ENCODE results near the gene CD58. TPM values are rescaled to one million over a fixed set of nuclear protein-coding genes. Genes with fewer than 3 reads are reported as not detected.

The CD58 gene
- total RNA-seq, 8 experiments from 2014 or later: 2.5 to 64.5 (median 12.8) TPM

- WGBS, 10 experiments: 80 to 100% (median 95%) methylated on average over 1 to 10 of the region's 13 CpGs; no CpG with 5 or more reads in 2 of the 10 experiments
- in situ Hi-C loops (cut with MboI; ENCODE audit: low pct_unique_long_range_greater_than_20kb in 2 of 9, low sequenced_read_pairs in 9 of 9, unreplicated experiment in 9 of 9): no loop called here
- peaks cover 0 to 2% of the 10 kb centered on the region in 2 donors for H3K4me1 ChIP-seq (replicated peaks in 1 of 2)
- no peak overlapping the region for H3K27ac ChIP-seq
- no peak for ATAC-seq (replicated peaks in 6 of 8)
- no peak overlapping the region for H3K4me3 ChIP-seq
These were observed 38.9 kb downstream of the CD58 start for GRCh38 chr1:116531917-116532316.

GRCh38 chr1:116529681-116530080, 41.1 kb downstream of the CD58 start:
- no peak overlapping the region for H3K27ac ChIP-seq
- H3K4me3 ChIP-seq: no peak overlapping the region
- no peaks in the 10 kb centered on the region for H3K4me1 ChIP-seq (replicated peaks in 1 of 2)
- 83 to 100% (median 91%) methylated on average over 1 to 3 of the region's 3 CpGs; no CpG with 5 or more reads in 2 of the 10 experiments for WGBS, 10 experiments
- ATAC-seq (replicated peaks in 6 of 8): no peak
- in situ Hi-C loops (cut with MboI; ENCODE audit: low pct_unique_long_range_greater_than_20kb in 2 of 9, low sequenced_read_pairs in 9 of 9, unreplicated experiment in 9 of 9): no loop called here

- ATAC-seq (replicated peaks in 6 of 8): no peak
- WGBS, 10 experiments: 67 to 97% (median 89%) methylated on average over 1 to 3 of the region's 3 CpGs; no CpG with 5 or more reads in 1 of the 10 experiments
- in situ Hi-C loops (cut with MboI; ENCODE audit: low pct_unique_long_range_greater_than_20kb in 2 of 9, low sequenced_read_pairs in 9 of 9, unreplicated experiment in 9 of 9): no loop called here
- Histone ChIP-seq H3K27ac (no peak overlapping the region), H3K4me1 (replicated peaks in 1 of 2) (no peaks in the 10 kb centered on the region), H3K4me3 (no peak overlapping the region)
These were observed 41.6 kb downstream of the CD58 start for GRCh38 chr1:116529199-116529631.

GRCh38 chr1:116528329-116529083, 42.3 kb downstream of the CD58 start:
- WGBS, 10 experiments: 77 to 100% (median 92%) methylated on average over 1 of the region's 1 CpG
- in situ Hi-C loops (cut with MboI; ENCODE audit: low pct_unique_long_range_greater_than_20kb in 2 of 9, low sequenced_read_pairs in 9 of 9, unreplicated experiment in 9 of 9): no loop called here
- Histone ChIP-seq H3K4me3 (no peak overlapping the region), H3K27ac (no peak overlapping the region), H3K4me1 (replicated peaks in 1 of 2) (no peaks in the 10 kb centered on the region)
- no peak for ATAC-seq (replicated peaks in 6 of 8)

GRCh38 chr1:116525440-116525839, 45.4 kb downstream of the CD58 start:
- H3K4me3 ChIP-seq: no peak overlapping the region
- no peak overlapping the region for H3K27ac ChIP-seq
- in situ Hi-C loops (cut with MboI; ENCODE audit: low pct_unique_long_range_greater_than_20kb in 2 of 9, low sequenced_read_pairs in 9 of 9, unreplicated experiment in 9 of 9): no loop called here
- ATAC-seq (replicated peaks in 6 of 8): no peak
- WGBS, 10 experiments: 86 to 100% (median 96%) methylated on average over 1 to 2 of the region's 2 CpGs; no CpG with 5 or more reads in 3 of the 10 experiments
- H3K4me1 ChIP-seq (replicated peaks in 1 of 2): no peaks in the 10 kb centered on the region

- in situ Hi-C loops (cut with MboI; ENCODE audit: low pct_unique_long_range_greater_than_20kb in 2 of 9, low sequenced_read_pairs in 9 of 9, unreplicated experiment in 9 of 9): no loop called here
- 65 to 100% (median 83%) methylated on average over 1 to 3 of the region's 3 CpGs; no CpG with 5 or more reads in 2 of the 10 experiments for WGBS, 10 experiments
- no peak for ATAC-seq (replicated peaks in 6 of 8)
These were observed 49.6 kb downstream of the CD58 start for GRCh38 chr1:116521186-116521585.

GRCh38 chr1:116518400-116518799, 52.4 kb downstream of the CD58 start:
- in situ Hi-C loops (cut with MboI; ENCODE audit: low pct_unique_long_range_greater_than_20kb in 2 of 9, low sequenced_read_pairs in 9 of 9, unreplicated experiment in 9 of 9): no loop called here
- WGBS, 10 experiments: 85 to 100% (median 90%) methylated on average over 1 to 3 of the region's 3 CpGs; no CpG with 5 or more reads in 5 of the 10 experiments
- no peaks in the 10 kb centered on the region for H3K4me1 ChIP-seq (replicated peaks in 1 of 2)

More at GRCh38 chr1:116521186-116521585, 49.6 kb downstream of the CD58 start:
- Histone ChIP-seq H3K27ac (no peak overlapping the region), H3K4me1 (replicated peaks in 1 of 2) (no peaks in the 10 kb centered on the region), H3K4me3 (no peak overlapping the region)

GRCh38 chr1:116516631-116517030, 54.2 kb downstream of the CD58 start:
- Histone ChIP-seq H3K4me1 (replicated peaks in 1 of 2) (no peaks in the 10 kb centered on the region), H3K27ac (no peak overlapping the region), H3K4me3 (no peak overlapping the region)
- in situ Hi-C loops (cut with MboI; ENCODE audit: low pct_unique_long_range_greater_than_20kb in 2 of 9, low sequenced_read_pairs in 9 of 9, unreplicated experiment in 9 of 9): no loop called here
- WGBS, 10 experiments: 86 to 100% (median 91%) methylated on average over 1 to 5 of the region's 5 CpGs; no CpG with 5 or more reads in 2 of the 10 experiments
- no peak for ATAC-seq (replicated peaks in 6 of 8)

More at GRCh38 chr1:116518400-116518799, 52.4 kb downstream of the CD58 start:
- no peak for ATAC-seq (replicated peaks in 6 of 8)
- Histone ChIP-seq H3K27ac (no peak overlapping the region), H3K4me3 (no peak overlapping the region)

- no peak overlapping the region for H3K27ac ChIP-seq
- 71 to 100% (median 93%) methylated on average over 1 to 7 of the region's 7 CpGs; no CpG with 5 or more reads in 3 of the 10 experiments for WGBS, 10 experiments
These were observed 55.1 kb downstream of the CD58 start for GRCh38 chr1:116515702-116516101.

GRCh38 chr1:116514708-116515525, 55.9 kb downstream of the CD58 start:
- no peak overlapping the region for H3K27ac ChIP-seq
- 76 to 92% (median 84%) methylated on average over 2 to 8 of the region's 8 CpGs; no CpG with 5 or more reads in 2 of the 10 experiments for WGBS, 10 experiments
- in situ Hi-C loops (cut with MboI; ENCODE audit: low pct_unique_long_range_greater_than_20kb in 2 of 9, low sequenced_read_pairs in 9 of 9, unreplicated experiment in 9 of 9): no loop called here
- no peaks in the 10 kb centered on the region for H3K4me1 ChIP-seq (replicated peaks in 1 of 2)
- no peak overlapping the region for H3K4me3 ChIP-seq
- no peak for ATAC-seq (replicated peaks in 6 of 8)

More at GRCh38 chr1:116515702-116516101, 55.1 kb downstream of the CD58 start:
- Histone ChIP-seq H3K4me1 (replicated peaks in 1 of 2) (no peaks in the 10 kb centered on the region), H3K4me3 (no peak overlapping the region)
- no peak for ATAC-seq (replicated peaks in 6 of 8)
- in situ Hi-C loops (cut with MboI; ENCODE audit: low pct_unique_long_range_greater_than_20kb in 2 of 9, low sequenced_read_pairs in 9 of 9, unreplicated experiment in 9 of 9): no loop called here

- no peak for ATAC-seq (replicated peaks in 6 of 8)
- Histone ChIP-seq H3K27ac (no peak overlapping the region), H3K4me1 (replicated peaks in 1 of 2) (no peaks in the 10 kb centered on the region), H3K4me3 (no peak overlapping the region)
- in situ Hi-C loops (cut with MboI; ENCODE audit: low pct_unique_long_range_greater_than_20kb in 2 of 9, low sequenced_read_pairs in 9 of 9, unreplicated experiment in 9 of 9): no loop called here
- 60 to 100% (median 100%) methylated on average over 1 to 4 of the region's 4 CpGs; no CpG with 5 or more reads in 2 of the 10 experiments for WGBS, 10 experiments
These were observed 56.9 kb downstream of the CD58 start for GRCh38 chr1:116513956-116514355.

- no peak for ATAC-seq (replicated peaks in 6 of 8)
- 67 to 83% (median 71%) methylated on average over 2 of the region's 2 CpGs; no CpG with 5 or more reads in 3 of the 10 experiments for WGBS, 10 experiments
- Histone ChIP-seq H3K4me1 (replicated peaks in 1 of 2) (no peaks in the 10 kb centered on the region), H3K4me3 (no peak overlapping the region), H3K27ac (no peak overlapping the region)
- in situ Hi-C loops (cut with MboI; ENCODE audit: low pct_unique_long_range_greater_than_20kb in 2 of 9, low sequenced_read_pairs in 9 of 9, unreplicated experiment in 9 of 9): no loop called here
These were observed 59.3 kb downstream of the CD58 start for GRCh38 chr1:116511459-116512019.

GRCh38 chr1:116510361-116510760, 60.5 kb downstream of the CD58 start:
- WGBS, 10 experiments: 36 to 83% (median 74%) methylated on average over 2 to 4 of the region's 4 CpGs; no CpG with 5 or more reads in 6 of the 10 experiments

More at GRCh38 chr1:116510361-116510760, 60.5 kb downstream of the CD58 start:
- Histone ChIP-seq H3K4me1 (replicated peaks in 1 of 2) (no peaks in the 10 kb centered on the region), H3K27ac (no peak overlapping the region), H3K4me3 (no peak overlapping the region)
- in situ Hi-C loops (cut with MboI; ENCODE audit: low pct_unique_long_range_greater_than_20kb in 2 of 9, low sequenced_read_pairs in 9 of 9, unreplicated experiment in 9 of 9): no loop called here
- ATAC-seq (replicated peaks in 6 of 8): peak in 4 of 8 experiments; percentile 16 to 79 (median 50)

Measured in motor neuron (in vitro differentiated cells).